WI38 (cell line): Measurements from ENCODE around the gene MAPK13.

Experiments
- H3K4me3 ChIP-seq: 2 replicates; pipeline ENCODE4 v1.5.1; 2011; ENCODE audit warnings: low read depth, mild to moderate bottlenecking, control low read depth, low read length
- CTCF ChIP-seq: IDR thresholded peaks from 2 replicates; pipeline ENCODE4 v1.5.1; 2012; ENCODE audit warnings: low read depth, mild to moderate bottlenecking, control low read depth, low read length

Gene MAPK13

GRCh38 chr6:36104836-36105235, 25.5 kb upstream of the MAPK13 start:
- no peak for TF ChIP-seq CTCF
- no peak overlapping the region for H3K4me3 ChIP-seq

DNA sequence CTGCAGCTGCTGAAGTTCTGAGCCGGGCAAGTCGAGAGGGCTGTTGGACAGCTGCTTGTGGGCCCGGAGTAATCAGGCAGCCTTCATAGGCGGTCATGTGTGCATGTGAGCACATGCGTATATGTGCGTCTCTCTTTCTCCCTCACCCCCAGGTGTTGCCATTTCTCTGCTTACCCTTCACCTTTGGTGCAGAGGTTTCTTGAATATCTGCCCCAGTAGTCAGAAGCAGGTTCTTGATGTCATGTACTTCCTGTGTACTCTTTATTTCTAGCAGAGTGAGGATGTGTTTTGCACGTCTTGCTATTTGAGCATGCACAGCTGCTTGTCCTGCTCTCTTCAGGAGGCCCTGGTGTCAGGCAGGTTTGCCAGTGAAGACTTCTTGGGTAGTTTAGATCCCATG, 21.2 kb upstream of the MAPK13 start:
- TF ChIP-seq CTCF = no peak
- no peak overlapping the region for H3K4me3 ChIP-seq

DNA sequence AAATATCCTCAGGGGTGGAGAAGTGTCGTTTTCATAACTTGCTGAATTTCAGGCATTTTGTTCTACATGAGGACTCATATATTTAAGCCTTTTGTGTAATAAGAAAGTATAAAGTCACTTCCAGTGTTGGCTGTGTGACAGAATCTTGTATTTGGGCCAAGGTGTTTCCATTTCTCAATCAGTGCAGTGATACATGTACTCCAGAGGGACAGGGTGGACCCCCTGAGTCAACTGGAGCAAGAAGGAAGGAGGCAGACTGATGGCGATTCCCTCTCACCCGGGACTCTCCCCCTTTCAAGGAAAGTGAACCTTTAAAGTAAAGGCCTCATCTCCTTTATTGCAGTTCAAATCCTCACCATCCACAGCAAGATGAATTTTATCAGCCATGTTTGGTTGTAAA, 20.3 kb upstream of the MAPK13 start:
- no peak for TF ChIP-seq CTCF
- no peak overlapping the region for H3K4me3 ChIP-seq

DNA sequence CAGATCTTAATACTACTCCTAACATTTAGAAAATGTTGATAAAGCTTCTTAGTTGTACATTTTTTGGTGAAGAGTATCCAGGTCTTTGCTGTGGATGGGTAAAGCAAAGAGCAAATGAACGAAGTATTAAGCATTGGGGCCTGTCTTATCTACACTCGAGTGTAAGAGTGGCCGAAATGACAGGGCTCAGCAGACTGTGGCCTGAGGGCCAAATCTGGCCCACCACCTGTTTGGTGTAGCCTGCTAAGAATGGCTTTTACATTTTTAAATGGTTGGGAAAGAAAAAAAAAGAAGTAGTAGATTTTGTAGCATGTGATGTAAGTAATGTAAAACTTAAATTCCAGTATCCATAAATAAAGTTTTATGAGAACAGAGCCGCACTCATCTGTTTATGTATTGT, 19.4 kb upstream of the MAPK13 start:
- H3K4me3 ChIP-seq = no peak overlapping the region
- TF ChIP-seq CTCF = no peak

DNA sequence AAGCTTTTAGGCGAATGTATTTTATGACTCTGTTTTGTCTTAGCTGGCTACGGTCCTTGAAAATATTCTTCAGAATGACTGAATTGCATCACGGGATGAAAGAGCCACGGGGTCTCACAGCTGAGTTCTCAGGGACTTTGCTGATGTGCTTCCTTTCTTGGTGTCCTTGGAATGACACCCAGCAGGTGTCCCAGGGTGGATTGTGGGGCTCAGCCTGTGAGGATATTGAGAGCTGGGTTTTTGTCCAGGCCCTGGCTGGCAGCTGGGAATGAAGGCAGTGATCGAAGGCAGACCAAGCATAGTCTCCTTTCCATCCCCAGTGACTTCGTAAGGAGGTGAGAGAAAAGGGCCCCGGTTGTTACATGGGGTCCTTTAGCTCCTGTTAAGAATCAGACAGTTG, 18.8 kb upstream of the MAPK13 start:
- no peak overlapping the region for H3K4me3 ChIP-seq
- TF ChIP-seq CTCF = no peak

GRCh38 chr6:36113049-36113448, 17.3 kb upstream of the MAPK13 start:
- TF ChIP-seq CTCF = no peak
- H3K4me3 ChIP-seq = no peak overlapping the region

DNA sequence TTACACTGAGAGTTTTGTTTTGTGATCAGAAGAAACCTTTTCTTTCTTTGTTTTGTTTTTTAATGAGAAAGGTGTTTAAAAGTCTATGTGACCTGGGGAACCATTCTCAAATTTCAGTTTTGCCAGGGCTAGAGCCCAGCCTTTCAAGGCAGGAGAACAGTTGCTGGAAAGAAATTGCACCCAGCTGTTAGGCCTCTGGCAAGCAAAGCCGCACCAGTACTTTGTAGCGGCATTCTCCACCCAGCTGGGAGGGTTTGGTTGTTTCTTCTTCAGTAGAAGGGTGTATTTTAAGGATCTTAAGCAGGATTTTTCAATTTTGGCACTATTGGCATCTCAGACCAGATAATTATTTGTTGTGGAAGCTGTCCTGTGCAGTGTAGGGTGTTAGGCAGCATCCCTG, 16.6 kb upstream of the MAPK13 start:
- no peak overlapping the region for H3K4me3 ChIP-seq
- no peak for TF ChIP-seq CTCF
